A673 (cell line): ENCODE data around the gene ACTL6B. TPM values are rescaled to one million over a fixed set of nuclear protein-coding genes. Genes with fewer than 3 reads are reported as not detected.

ENCODE experiments used
- BruUV-seq: library from RNA; stranded (reverse); fragments of 400-500 nt; replicated peaks from 2 replicates; lab custom pipeline; 2021; lab: Mats Ljungman, UMichigan
- CTCF ChIA-PET: fragments of 300-600 bp; sonication (Branson Sonifier 250); formaldehyde crosslinking; loops from one replicate; lab custom pipeline; 2022; ENCODE audit warnings: antibody characterized with exemption; lab: Charles Lee
- POLR2A ChIA-PET: fragments of 300-600 bp; sonication (Branson Sonifier 250); formaldehyde crosslinking; loops from one replicate; lab custom pipeline; 2022; ENCODE audit warnings: antibody characterized with exemption; ENCODE audit not compliant: low non-redundant PET; lab: Charles Lee
- DNase-seq: peaks from one replicate; pipeline ENCODE4 v3.0.0-alpha.2; 2015; ENCODE audit warnings: low spot score
- H3K27ac ChIP-seq: fragments of 200-600 bp; sonication (generic); 2 replicates; pipeline ENCODE4 v1.5.1; 2016; ENCODE audit warnings: mixed run types, low read depth, mild to moderate bottlenecking, mixed read lengths, antibody characterized with exemption, low read length; ENCODE audit not compliant: poor library complexity, severe bottlenecking
- H3K27me3 ChIP-seq: fragments of 200-600 bp; sonication (generic); replicated peaks from 2 replicates; pipeline ENCODE4 v1.6.1; 2017; ENCODE audit warnings: mixed run types, low read depth, mild to moderate bottlenecking, mixed read lengths, antibody characterized with exemption, low read length; ENCODE audit not compliant: insufficient read depth, poor library complexity
- H3K36me3 ChIP-seq: fragments of 200-600 bp; sonication (generic); 2 replicates; pipeline ENCODE4 v1.6.1; 2016; ENCODE audit warnings: mixed run types, mild to moderate bottlenecking, mixed read lengths, antibody characterized with exemption, low read length; ENCODE audit not compliant: insufficient read depth, poor library complexity, severe bottlenecking
- H3K4me1 ChIP-seq: fragments of 200-600 bp; sonication (generic); 2 replicates; pipeline ENCODE4 v1.6.1; 2017; ENCODE audit warnings: mixed run types, mild to moderate bottlenecking, mixed read lengths, antibody characterized with exemption, low read length; ENCODE audit not compliant: insufficient read depth, poor library complexity, severe bottlenecking
- H3K4me3 ChIP-seq: fragments of 200-600 bp; sonication (generic); 2 replicates; pipeline ENCODE4 v1.5.1; 2016; ENCODE audit warnings: low read depth, mixed run types, mild to moderate bottlenecking, mixed read lengths, low read length; ENCODE audit not compliant: poor library complexity, severe bottlenecking
- H3K9me3 ChIP-seq: fragments of 200-600 bp; sonication (generic); 2 replicates; pipeline ENCODE4 v1.6.1; 2016; ENCODE audit warnings: mixed run types, low read depth, mild to moderate bottlenecking, mixed read lengths, antibody characterized with exemption, low read length; ENCODE audit not compliant: poor library complexity, severe bottlenecking
- EZH2 ChIP-seq: fragments of 200-600 bp; sonication (generic); IDR thresholded peaks from 2 replicates; pipeline ENCODE4 v1.6.1; 2017; ENCODE audit warnings: borderline replicate concordance, low read depth, mild to moderate bottlenecking, mixed read lengths, antibody characterized with exemption, low read length; ENCODE audit not compliant: poor library complexity, severe bottlenecking
- intact Hi-C: fragments of 100-400 bp; cut with micrococcal nuclease; formaldehyde crosslinking; loops from one replicate; pipeline ENCODE4 v1.10.0; 2022; ENCODE audit not compliant: unreplicated experiment
- total RNA-seq: library from RNA; stranded (reverse); gene quantifications from 2 replicates; pipeline ENCODE4 v1.2.3, GENCODE V29; 2021
- TF ChIP-seq, protein P1 (sequence below): fragments of 300-800, 200-600 bp; sonication (generic); conservative IDR thresholded peaks from 2 replicates; pipeline ENCODE4 v1.5.1; 2017; ENCODE audit warnings: low read depth, mild to moderate bottlenecking, antibody characterized with exemption, low read length, moderate library complexity, mixed read lengths

The ACTL6B gene
- total RNA-seq, 1 experiment from 2014 or later: not detected

- POLR2A ChIA-PET: no interaction called here
- no TSS peak for BruUV-seq
- H3K27me3 ChIP-seq: no peaks in the 10 kb centered on the region
- no peaks in the 10 kb centered on the region for H3K36me3 ChIP-seq
- no peak overlapping the region for H3K4me3 ChIP-seq
- CTCF ChIA-PET: interaction anchor here (0.5 kb wide), 1 partner anchor 32 kb away, joined by 5 read pairs; no protein-coding TSS in a partner anchor
- TF ChIP-seq, protein P1, sequence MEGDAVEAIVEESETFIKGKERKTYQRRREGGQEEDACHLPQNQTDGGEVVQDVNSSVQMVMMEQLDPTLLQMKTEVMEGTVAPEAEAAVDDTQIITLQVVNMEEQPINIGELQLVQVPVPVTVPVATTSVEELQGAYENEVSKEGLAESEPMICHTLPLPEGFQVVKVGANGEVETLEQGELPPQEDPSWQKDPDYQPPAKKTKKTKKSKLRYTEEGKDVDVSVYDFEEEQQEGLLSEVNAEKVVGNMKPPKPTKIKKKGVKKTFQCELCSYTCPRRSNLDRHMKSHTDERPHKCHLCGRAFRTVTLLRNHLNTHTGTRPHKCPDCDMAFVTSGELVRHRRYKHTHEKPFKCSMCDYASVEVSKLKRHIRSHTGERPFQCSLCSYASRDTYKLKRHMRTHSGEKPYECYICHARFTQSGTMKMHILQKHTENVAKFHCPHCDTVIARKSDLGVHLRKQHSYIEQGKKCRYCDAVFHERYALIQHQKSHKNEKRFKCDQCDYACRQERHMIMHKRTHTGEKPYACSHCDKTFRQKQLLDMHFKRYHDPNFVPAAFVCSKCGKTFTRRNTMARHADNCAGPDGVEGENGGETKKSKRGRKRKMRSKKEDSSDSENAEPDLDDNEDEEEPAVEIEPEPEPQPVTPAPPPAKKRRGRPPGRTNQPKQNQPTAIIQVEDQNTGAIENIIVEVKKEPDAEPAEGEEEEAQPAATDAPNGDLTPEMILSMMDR: no peak
- TF ChIP-seq EZH2: no peak
- H3K27ac ChIP-seq: no peak overlapping the region
- H3K9me3 ChIP-seq: no peaks in the 10 kb centered on the region
- intact Hi-C loops: no loop called here
- no peak for DNase-seq
- H3K4me1 ChIP-seq: no peaks in the 10 kb centered on the region
These were observed 14.3 kb downstream of the ACTL6B start for GRCh38 chr7:100641860-100642533.

- TF ChIP-seq, protein P1: no peak
- no peak for TF ChIP-seq EZH2
- H3K36me3 ChIP-seq: no peaks in the 10 kb centered on the region
- ChIA-PET POLR2A (no interaction called here), CTCF (no interaction called here)
- no peaks in the 10 kb centered on the region for H3K9me3 ChIP-seq
- no peak within 1 kb of the TSS for H3K4me3 ChIP-seq
- no peak for DNase-seq
- H3K27ac ChIP-seq: no peak within 1 kb of the TSS
- H3K4me1 ChIP-seq: no peaks in the 10 kb centered on the region
- intact Hi-C loops: no loop called here
- no peaks in the 10 kb centered on the region for H3K27me3 ChIP-seq
- no TSS peak for BruUV-seq
These were observed 14.8 kb downstream of the ACTL6B start, which contains the start of gene TFR2 for GRCh38 chr7:100641463-100641859. TSS of gene TFR2 (minus strand) at chr7:100641552. CDS start at chr7:100641509, 43 bp downstream.

DNA sequence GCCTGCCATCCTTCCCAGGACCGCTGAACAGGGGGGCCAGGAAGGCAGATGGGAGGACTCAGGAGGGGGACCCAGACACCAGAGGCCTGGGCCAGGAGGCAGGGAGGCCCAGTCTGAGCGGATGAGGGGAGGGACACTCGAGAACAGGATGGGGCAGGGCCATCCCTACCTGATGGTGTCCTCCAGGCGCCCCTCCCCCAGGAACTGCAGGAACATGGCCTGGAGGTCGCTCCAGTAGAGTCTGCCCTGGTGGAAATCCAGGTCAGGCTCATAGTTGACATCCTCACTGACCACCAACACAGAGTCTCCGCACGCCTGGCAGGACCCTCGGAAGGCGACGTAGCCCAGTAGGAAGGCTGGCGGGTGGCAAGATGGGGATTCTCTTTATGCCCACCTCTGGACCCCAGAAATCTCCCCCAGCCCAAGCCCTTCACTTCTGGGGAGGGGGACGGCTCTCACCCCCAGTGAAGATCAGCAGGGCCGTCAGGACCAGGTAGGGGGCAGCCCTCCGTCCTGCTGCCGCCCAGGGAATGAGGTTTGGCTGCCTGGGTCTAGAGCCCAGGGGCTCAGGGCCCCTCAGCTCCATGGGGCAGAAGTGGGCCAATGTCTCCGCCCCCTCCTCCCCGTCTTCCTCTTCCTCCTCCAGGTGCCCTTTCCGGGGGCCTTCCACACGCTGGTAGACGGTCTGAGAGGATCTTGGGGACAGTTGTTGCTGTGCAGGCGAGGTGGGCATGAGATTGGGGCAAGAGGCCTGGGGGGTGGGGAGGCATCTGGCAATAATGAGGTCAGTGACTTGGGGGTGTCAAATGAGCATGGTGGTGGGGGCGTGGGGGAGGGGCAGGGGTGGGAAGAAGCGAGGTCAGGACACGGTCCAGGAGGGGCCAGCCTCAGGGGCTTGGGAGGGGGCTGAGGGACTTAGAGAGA is 15.5 kb downstream of the ACTL6B start:
- TF ChIP-seq, protein P1: no peak
- no peak for TF ChIP-seq EZH2
- BruUV-seq: no TSS peak
- CTCF ChIA-PET: interaction anchor here (0.6 kb wide), 1 partner anchor 517 kb away, joined by 5 read pairs; no protein-coding TSS in a partner anchor
- H3K9me3 ChIP-seq: no peaks in the 10 kb centered on the region
- POLR2A ChIA-PET: no interaction called here
- H3K27ac ChIP-seq: no peak overlapping the region
- no peak overlapping the region for H3K4me3 ChIP-seq
- H3K4me1 ChIP-seq: no peaks in the 10 kb centered on the region
- H3K27me3 ChIP-seq: no peaks in the 10 kb centered on the region
- H3K36me3 ChIP-seq: no peaks in the 10 kb centered on the region
- no peak for DNase-seq
- intact Hi-C loops: no loop called here
